HepG2 (cell line): ENCODE results near the gene MFGE8.

Experiments used
- BCL6 ChIP-seq: IDR thresholded peaks from 2 replicates; pipeline ENCODE4 v1.6.1; 2016; ENCODE audit warnings: missing genetic modification reagents, missing compliant biosample characterization
- CEBPG ChIP-seq: IDR thresholded peaks from 2 replicates; pipeline ENCODE4 v1.6.1; 2016
- ELF1 ChIP-seq: sonication (generic); formaldehyde crosslinking; IDR thresholded peaks from 2 replicates; pipeline ENCODE4 v1.4.0; 2020; ENCODE audit warnings: missing genetic modification reagents
- ETV6 ChIP-seq: sonication (generic); formaldehyde crosslinking; conservative IDR thresholded peaks from 2 replicates; pipeline ENCODE4 v1.4.0; 2020; ENCODE audit warnings: missing genetic modification reagents
- JDP2 ChIP-seq: sonication (generic); formaldehyde crosslinking; IDR thresholded peaks from 2 replicates; pipeline ENCODE4 v1.8.1; 2022; ENCODE audit warnings: missing genetic modification reagents, borderline replicate concordance
- POLR2A ChIP-seq, 2 experiments: IDR thresholded peaks; 2 replicates each; pipeline ENCODE4 v1.6.1; 2011; ENCODE audit warnings: low read depth in 2 of 2, low read length in 2 of 2, mild to moderate bottlenecking in 1 of 2, moderate library complexity in 1 of 2; ENCODE audit not compliant: insufficient read depth in 1 of 2
- TCF7 ChIP-seq: sonication (generic); IDR thresholded peaks from 2 replicates; pipeline ENCODE4 v1.6.1; 2016; ENCODE audit warnings: antibody characterized with exemption, low read depth
- USF2 ChIP-seq, 2 experiments: sonication (generic) in 1 of 2; formaldehyde crosslinking in 1 of 2; IDR thresholded peaks; 2 replicates each; pipeline versions ENCODE4 v1.5.1 to v1.6.1; 2011 to 2020; ENCODE audit warnings: borderline replicate concordance in 1 of 2, low read depth in 1 of 2, low read length in 1 of 2, mild to moderate bottlenecking in 1 of 2, missing genetic modification reagents in 1 of 2, moderate library complexity in 1 of 2
- ZSCAN30 ChIP-seq: sonication (generic); formaldehyde crosslinking; IDR thresholded peaks from 2 replicates; pipeline ENCODE4 v1.5.0; 2020; ENCODE audit warnings: mild to moderate bottlenecking, missing genetic modification reagents
- TF ChIP-seq, protein P1 (sequence below): sonication (generic); formaldehyde crosslinking; IDR thresholded peaks from 2 replicates; pipeline ENCODE4 v1.4.0; 2020; ENCODE audit warnings: missing genetic modification reagents

DNA sequence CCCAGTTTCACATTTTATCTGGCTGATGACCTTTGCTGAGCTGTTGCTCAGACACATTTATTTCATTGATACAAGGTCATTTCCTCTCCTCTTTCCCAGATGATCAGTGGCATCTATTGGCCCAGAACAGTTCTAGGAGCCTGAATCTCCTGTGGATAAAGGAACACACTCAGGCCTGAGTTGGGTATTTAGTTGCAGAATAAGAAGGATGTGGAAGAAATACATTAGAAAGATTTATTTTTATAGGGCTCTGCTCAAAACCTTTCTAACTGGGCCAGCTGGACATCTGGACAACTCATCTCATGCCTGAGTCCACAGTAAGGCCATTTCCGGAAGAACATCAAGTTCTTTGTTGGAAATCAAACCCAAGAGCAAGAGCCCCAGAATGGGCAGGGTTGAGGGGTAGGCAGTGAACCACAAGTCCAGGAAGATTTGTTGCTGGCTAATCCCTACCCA lies 19.7 kb upstream of the MFGE8 start:
- TF ChIP-seq TCF7 = no peak
- no peak for TF ChIP-seq POLR2A (IDR thresholded peaks at IDR 0.05; ENCODE audit: insufficient read depth in 1 of 2, low read depth in 2 of 2, low read length in 2 of 2)
- TF ChIP-seq, protein P1, sequence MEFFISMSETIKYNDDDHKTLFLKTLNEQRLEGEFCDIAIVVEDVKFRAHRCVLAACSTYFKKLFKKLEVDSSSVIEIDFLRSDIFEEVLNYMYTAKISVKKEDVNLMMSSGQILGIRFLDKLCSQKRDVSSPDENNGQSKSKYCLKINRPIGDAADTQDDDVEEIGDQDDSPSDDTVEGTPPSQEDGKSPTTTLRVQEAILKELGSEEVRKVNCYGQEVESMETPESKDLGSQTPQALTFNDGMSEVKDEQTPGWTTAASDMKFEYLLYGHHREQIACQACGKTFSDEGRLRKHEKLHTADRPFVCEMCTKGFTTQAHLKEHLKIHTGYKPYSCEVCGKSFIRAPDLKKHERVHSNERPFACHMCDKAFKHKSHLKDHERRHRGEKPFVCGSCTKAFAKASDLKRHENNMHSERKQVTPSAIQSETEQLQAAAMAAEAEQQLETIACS (CRISPR knock-in tag) = no peak
- TF ChIP-seq CEBPG (CRISPR knock-in tag) = no peak
- no peak for TF ChIP-seq ZSCAN30 (CRISPR knock-in tag)
- TF ChIP-seq ELF1 (CRISPR knock-in tag) = no peak
- no peak for TF ChIP-seq USF2 (IDR thresholded peaks at IDR 0.05; ENCODE audit: low read depth, low read length)
- no peak for TF ChIP-seq USF2 (CRISPR knock-in tag; IDR thresholded peaks at IDR 0.05; ENCODE audit: borderline replicate concordance)
- TF ChIP-seq BCL6 = no peak
- TF ChIP-seq JDP2 = no peak
- TF ChIP-seq ETV6 (CRISPR knock-in tag) = no peak
